ENCODE data around the gene KRT79. TPM values are rescaled to one million over a fixed set of nuclear protein-coding genes. Genes with fewer than 3 reads are reported as not detected.

The KRT79 gene
- total and polyA plus RNA-seq, 9 of the 15 experiments (the other 6 are each of a cell fraction or from before 2014, with no cell fraction given): 0.03 to 2.3 (median 0.23) TPM; not detected in 2

DNA sequence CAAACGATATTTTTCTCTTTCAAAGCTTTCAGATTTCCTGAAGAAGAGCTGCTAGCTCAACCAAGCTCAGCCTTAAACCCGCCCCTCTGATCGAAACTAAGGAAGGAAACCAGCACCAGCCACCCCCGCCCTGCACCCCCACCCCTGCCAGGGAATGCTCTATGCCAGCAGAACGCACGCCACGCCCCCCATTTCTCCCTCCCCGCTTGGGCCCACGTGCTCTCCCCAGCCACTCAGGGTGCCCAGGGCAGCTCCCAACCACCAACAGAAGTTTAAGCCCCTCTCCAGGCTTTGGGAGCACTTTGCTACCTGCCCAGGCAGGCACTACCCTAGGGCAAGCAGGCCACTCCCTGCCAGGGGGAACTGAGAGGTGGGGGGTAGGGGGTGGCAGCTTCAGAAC lies 33.5 kb upstream of the KRT79 start:
- BruUV-seq (replicated peaks): no TSS peak
- in situ Hi-C loops (cut with MboI): loop anchor here (5.0 kb wide), 1 partner anchor 285 kb away; no protein-coding TSS in a partner anchor
- TF ChIP-seq TOE1 (IDR thresholded peaks at IDR 0.05; ENCODE audit: borderline replicate concordance) (no peak), TOE1 (CRISPR knock-in tag; IDR thresholded peaks at IDR 0.05; ENCODE audit: borderline replicate concordance, low read depth) (no peak), PML (IDR thresholded peaks at IDR 0.05; ENCODE audit: low read length) (no peak), HMGN3 (IDR thresholded peaks at IDR 0.05; ENCODE audit: borderline replicate concordance, extremely low read depth, insufficient read length, low read depth, low read length) (no peak), GATAD2A (IDR thresholded peaks at IDR 0.05) (no peak), EHMT2 (IDR thresholded peaks at IDR 0.05) (no peak), SIX5 (IDR thresholded peaks at IDR 0.05; ENCODE audit: borderline replicate concordance in 1 of 2, insufficient read depth in 1 of 2, low read depth in 1 of 2, low read length in 2 of 2) (no peak), ZNF263 (CRISPR knock-in tag; IDR thresholded peaks at IDR 0.05; ENCODE audit: borderline replicate concordance) (no peak), GATA2 (CRISPR knock-in tag; IDR thresholded peaks at IDR 0.05) (no peak), SMAD2 (IDR thresholded peaks at IDR 0.05; ENCODE audit: low read depth, low read length) (no peak), SLC30A9 (CRISPR knock-in tag; IDR thresholded peaks at IDR 0.05) (no peak), HNRNPL (IDR thresholded peaks at IDR 0.05; ENCODE audit: low read depth, low read length) (no peak), USF1 (CRISPR knock-in tag; IDR thresholded peaks at IDR 0.05) (peak; percentile 53; the same call in 1 of the 2 replicates), USF2 (CRISPR knock-in tag; IDR thresholded peaks at IDR 0.05) (peak; percentile 40), JUN (IDR thresholded peaks at IDR 0.05; ENCODE audit: borderline replicate concordance, low read depth, low read length) (no peak), JUN (CRISPR knock-in tag; IDR thresholded peaks at IDR 0.05; ENCODE audit: borderline replicate concordance) (no peak)
- TF ChIP-seq, protein P1, sequence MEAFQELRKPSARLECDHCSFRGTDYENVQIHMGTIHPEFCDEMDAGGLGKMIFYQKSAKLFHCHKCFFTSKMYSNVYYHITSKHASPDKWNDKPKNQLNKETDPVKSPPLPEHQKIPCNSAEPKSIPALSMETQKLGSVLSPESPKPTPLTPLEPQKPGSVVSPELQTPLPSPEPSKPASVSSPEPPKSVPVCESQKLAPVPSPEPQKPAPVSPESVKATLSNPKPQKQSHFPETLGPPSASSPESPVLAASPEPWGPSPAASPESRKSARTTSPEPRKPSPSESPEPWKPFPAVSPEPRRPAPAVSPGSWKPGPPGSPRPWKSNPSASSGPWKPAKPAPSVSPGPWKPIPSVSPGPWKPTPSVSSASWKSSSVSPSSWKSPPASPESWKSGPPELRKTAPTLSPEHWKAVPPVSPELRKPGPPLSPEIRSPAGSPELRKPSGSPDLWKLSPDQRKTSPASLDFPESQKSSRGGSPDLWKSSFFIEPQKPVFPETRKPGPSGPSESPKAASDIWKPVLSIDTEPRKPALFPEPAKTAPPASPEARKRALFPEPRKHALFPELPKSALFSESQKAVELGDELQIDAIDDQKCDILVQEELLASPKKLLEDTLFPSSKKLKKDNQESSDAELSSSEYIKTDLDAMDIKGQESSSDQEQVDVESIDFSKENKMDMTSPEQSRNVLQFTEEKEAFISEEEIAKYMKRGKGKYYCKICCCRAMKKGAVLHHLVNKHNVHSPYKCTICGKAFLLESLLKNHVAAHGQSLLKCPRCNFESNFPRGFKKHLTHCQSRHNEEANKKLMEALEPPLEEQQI (IDR thresholded peaks at IDR 0.05): no peak
- Histone ChIP-seq H3K27me3 (ENCODE audit: control insufficient read depth in 2 of 2, insufficient read depth in 2 of 2, low read length in 2 of 2) (0 out of 5 replicates have a peak, but pooled peaks cover 0 to 2% of the 10 kb centered on the region in 2 experiments), H2AFZ (ENCODE audit: low read depth, low read length) (no peak overlapping the region), H3K36me3 (ENCODE audit: control insufficient read depth, insufficient read depth, low read length) (no peaks in the 10 kb centered on the region), H3K4me2 (ENCODE audit: insufficient read depth, low read length) (no peak overlapping the region), H3K4me1 (replicated peaks in 1 of 2; ENCODE audit: control insufficient read depth in 2 of 2, insufficient read depth in 2 of 2, low read length in 2 of 2) (peaks cover 2 to 9% of the 10 kb centered on the region in 2 experiments; a peak in 2 of 5 replicates), H3K9ac (ENCODE audit: insufficient read depth in 1 of 2, low read depth in 2 of 2, low read length in 2 of 2) (no peak overlapping the region), H3K9me1 (ENCODE audit: control insufficient read depth, insufficient read depth, low read length) (no peaks in the 10 kb centered on the region), H4K20me1 (replicated peaks; ENCODE audit: control insufficient read depth, insufficient read depth, low read length) (no peaks in the 10 kb centered on the region), H3K27ac (ENCODE audit: extremely low read depth, low read depth, low read length) (no peak overlapping the region), H3K4me3 (no peak overlapping the region), H3K9me3 (replicated peaks; ENCODE audit: control insufficient read depth, insufficient read depth, low read depth, low read length) (no peaks in the 10 kb centered on the region), H3K79me2 (ENCODE audit: control insufficient read depth, insufficient read depth, low read length) (no peaks in the 10 kb centered on the region)
- 8% methylated on average over 8 of the region's 9 CpGs for WGBS (ENCODE audit: insufficient coverage, low coverage, missing lambda C conversion rate)
- intact Hi-C loops (cut with micrococcal nuclease): no loop called here
- ChIA-PET POLR2A (interaction anchor here (0.6 kb wide), 1 partner anchor 333 kb away, joined by 3 read pairs; no protein-coding TSS in a partner anchor), CTCF (ENCODE audit: low intra/inter-chr PET ratio) (interaction anchor here (0.6 to 1.5 kb wide), 5 partner anchors 10 to 713 kb away, joined by 3 to 7 read pairs (median 4); no protein-coding TSS in a partner anchor)
- FAIRE-seq: no peak
- DNase-seq (ENCODE audit: extremely low read depth in 1 of 4, low spot score in 3 of 4): peak in 1 of 4 experiments; percentile 17
- no peak for ATAC-seq

Data from K562 (cell line).